Measurements from ENCODE around the gene SNORC. TPM values are rescaled to one million over a fixed set of nuclear protein-coding genes. Genes with fewer than 3 reads are reported as not detected.

SNORC gene
- total and polyA plus RNA-seq, 2 donors from 2014 or later, result 2.7 to 3.3 TPM

- TF ChIP-seq CTCF (IDR thresholded peaks at IDR 0.05; ENCODE audit: borderline replicate concordance, extremely low read depth, insufficient read depth), result no peak
- Histone ChIP-seq H3K27me3 (ENCODE audit: control insufficient read depth, insufficient read depth, low read length) (no peaks in the 10 kb centered on the region), H3K9me3 (ENCODE audit: control insufficient read depth in 2 of 3, insufficient read depth in 1 of 3, low read length in 3 of 3) (no peaks in the 10 kb centered on the region), H3K4me3 (ENCODE audit: low read length in 3 of 3) (no peak overlapping the region), H3K36me3 (ENCODE audit: control insufficient read depth in 2 of 3, insufficient read depth in 3 of 3, low read length in 3 of 3) (peaks cover 0 to 6% (median 0%) of the 10 kb centered on the region in 3 donors), H3K4me1 (ENCODE audit: control insufficient read depth in 2 of 3, insufficient read depth in 2 of 3, low read depth in 1 of 3, low read length in 3 of 3) (no peaks in the 10 kb centered on the region), H3K9ac (ENCODE audit: low read length in 3 of 3) (no peak overlapping the region), H3K27ac (ENCODE audit: low read depth in 2 of 2, low read length in 2 of 2) (no peak overlapping the region)
- intact Hi-C loops (cut with DNase I), result no loop called here
- no peak for FAIRE-seq
- DNase-seq, result peak in 1 of 5 donors; percentile 22
Observed at GRCh38 chr2:232888839-232889529, 18.9 kb downstream of the SNORC start.

- Histone ChIP-seq H3K4me3 (ENCODE audit: low read length in 3 of 3) (no peak overlapping the region), H3K27ac (ENCODE audit: low read depth in 2 of 2, low read length in 2 of 2) (no peak overlapping the region), H3K27me3 (ENCODE audit: control insufficient read depth, insufficient read depth, low read length) (no peaks in the 10 kb centered on the region), H3K36me3 (ENCODE audit: control insufficient read depth in 2 of 3, insufficient read depth in 3 of 3, low read length in 3 of 3) (peaks cover 0 to 6% (median 0%) of the 10 kb centered on the region in 3 donors), H3K9ac (ENCODE audit: low read length in 3 of 3) (no peak overlapping the region), H3K4me1 (ENCODE audit: control insufficient read depth in 2 of 3, insufficient read depth in 2 of 3, low read depth in 1 of 3, low read length in 3 of 3) (no peaks in the 10 kb centered on the region), H3K9me3 (ENCODE audit: control insufficient read depth in 2 of 3, insufficient read depth in 1 of 3, low read length in 3 of 3) (no peaks in the 10 kb centered on the region)
- DNase-seq, result peak in 1 of 5 donors; percentile 59
- TF ChIP-seq CTCF (IDR thresholded peaks at IDR 0.05; ENCODE audit: borderline replicate concordance, extremely low read depth, insufficient read depth), result no peak
- FAIRE-seq, result no peak
- intact Hi-C loops (cut with DNase I), result no loop called here
Observed at GRCh38 chr2:232889876-232890401, 19.9 kb downstream of the SNORC start.

- Histone ChIP-seq H3K4me3 (ENCODE audit: low read length in 3 of 3) (no peak overlapping the region), H3K27ac (ENCODE audit: low read depth in 2 of 2, low read length in 2 of 2) (no peak overlapping the region)
Observed at GRCh38 chr2:232890536-232890895, 20.5 kb downstream of the SNORC start.

More at GRCh38 chr2:232890536-232890895, 20.5 kb downstream of the SNORC start:
- H3K4me1 ChIP-seq (ENCODE audit: control insufficient read depth in 2 of 3, insufficient read depth in 2 of 3, low read depth in 1 of 3, low read length in 3 of 3), result no peaks in the 10 kb centered on the region
- no peak for FAIRE-seq
- H3K36me3 ChIP-seq (ENCODE audit: control insufficient read depth in 2 of 3, insufficient read depth in 3 of 3, low read length in 3 of 3), result peaks cover 0 to 6% (median 0%) of the 10 kb centered on the region in 3 donors
- DNase-seq, result peak in 1 of 5 donors; percentile 57
- intact Hi-C loops (cut with DNase I), result no loop called here
- no peak overlapping the region for H3K9ac ChIP-seq (ENCODE audit: low read length in 3 of 3)
- no peak for TF ChIP-seq CTCF (IDR thresholded peaks at IDR 0.05; ENCODE audit: borderline replicate concordance, extremely low read depth, insufficient read depth)
- H3K27me3 ChIP-seq (ENCODE audit: control insufficient read depth, insufficient read depth, low read length), result no peaks in the 10 kb centered on the region
- H3K9me3 ChIP-seq (ENCODE audit: control insufficient read depth in 2 of 3, insufficient read depth in 1 of 3, low read length in 3 of 3), result no peaks in the 10 kb centered on the region
